HG03565 (cell line): Measurements from ENCODE around the gene CSF1R.
"Not testable (repeated sequence)": the region's sequence is repeated elsewhere in the genome, so short reads cannot be mapped to it uniquely, and the experiment has no call there.

ENCODE experiments used
- ATAC-seq: cut with Tn5 transposase; IDR thresholded peaks from one replicate; pipeline ENCODE4 v1.9.1; 2021; ENCODE audit warnings: mild to moderate bottlenecking, moderate library complexity; ENCODE audit not compliant: unreplicated experiment

The CSF1R gene

GRCh38 chr5:150057511-150057910, 28.8 kb downstream of the CSF1R start:
- ATAC-seq, result no peak

GRCh38 chr5:150057052-150057451, 29.3 kb downstream of the CSF1R start:
- no peak for ATAC-seq

GRCh38 chr5:150056075-150056443, 30.3 kb downstream of the CSF1R start:
- no peak for ATAC-seq

GRCh38 chr5:150055326-150056074, 30.9 kb downstream of the CSF1R start:
- no peak for ATAC-seq

GRCh38 chr5:150054569-150054968, 31.8 kb downstream of the CSF1R start:
- no peak for ATAC-seq

GRCh38 chr5:150053713-150054392, 32.5 kb downstream of the CSF1R start:
- ATAC-seq, result no peak

- no peak for ATAC-seq
Observed at GRCh38 chr5:150052956-150053712, 33.2 kb downstream of the CSF1R start.

GRCh38 chr5:150052226-150052955, 34.0 kb downstream of the CSF1R start:
- ATAC-seq, result no peak

- no peak for ATAC-seq
Observed at GRCh38 chr5:150051657-150052195, 34.6 kb downstream of the CSF1R start.

- not testable (repeated sequence) for ATAC-seq
Observed at GRCh38 chr5:150050172-150050811, 36.1 kb downstream of the CSF1R start.

- ATAC-seq, result no peak
Observed at GRCh38 chr5:150046031-150046430, 40.3 kb downstream of the CSF1R start.

- ATAC-seq, result no peak
Observed at GRCh38 chr5:150045549-150045948, 40.8 kb downstream of the CSF1R start.

- ATAC-seq, result no peak
Observed at GRCh38 chr5:150044712-150045111, 41.6 kb downstream of the CSF1R start.

GRCh38 chr5:150044329-150044681, 42.0 kb downstream of the CSF1R start:
- no peak for ATAC-seq

- no peak for ATAC-seq
Observed at GRCh38 chr5:150043657-150044328, 42.6 kb downstream of the CSF1R start.

- ATAC-seq, result no peak
Observed at GRCh38 chr5:150042459-150042858, 43.9 kb downstream of the CSF1R start.

GRCh38 chr5:150038547-150038946, 47.8 kb downstream of the CSF1R start:
- no peak for ATAC-seq

GRCh38 chr5:150036513-150036912, 49.8 kb downstream of the CSF1R start:
- no peak for ATAC-seq

- ATAC-seq, result peak; percentile 75
Observed at GRCh38 chr5:150035139-150035895, 51.0 kb downstream of the CSF1R start.
